ENCODE results near the gene USP40.
"Not testable (repeated sequence)": the region's sequence is repeated elsewhere in the genome, so short reads cannot be mapped to it uniquely, and the experiment has no call there.

Gene USP40

GRCh38 chr2:233566141-233566956 is at the start of gene USP40:
TSS of gene USP40 (minus strand) at chr2:233566782. CDS start at chr2:233565554, 1,228 bp downstream.
- peak; percentile 94 for DNase-seq (ENCODE audit: low read depth)

- no peak for DNase-seq (ENCODE audit: low read depth)
Observed at GRCh38 chr2:233611284-233611683, 44.7 kb upstream of the USP40 start.

GRCh38 chr2:233605680-233606079 is 39.1 kb upstream of the USP40 start:
- no peak for DNase-seq (ENCODE audit: low read depth)

- DNase-seq (ENCODE audit: low read depth), result no peak
Observed at GRCh38 chr2:233604826-233605225, 38.2 kb upstream of the USP40 start.

- DNase-seq (ENCODE audit: low read depth), result no peak
Observed at GRCh38 chr2:233603520-233603919, 36.9 kb upstream of the USP40 start.

GRCh38 chr2:233602076-233602475 is 35.5 kb upstream of the USP40 start:
- DNase-seq (ENCODE audit: low read depth), result no peak

- DNase-seq (ENCODE audit: low read depth), result no peak
Observed at GRCh38 chr2:233600386-233600785, 33.8 kb upstream of the USP40 start.

GRCh38 chr2:233598952-233599351 is 32.4 kb upstream of the USP40 start:
- DNase-seq (ENCODE audit: low read depth), result no peak

GRCh38 chr2:233597522-233597921 is 30.9 kb upstream of the USP40 start:
- no peak for DNase-seq (ENCODE audit: low read depth)

GRCh38 chr2:233593201-233593600 is 26.6 kb upstream of the USP40 start:
- no peak for DNase-seq (ENCODE audit: low read depth)

- not testable (repeated sequence) for DNase-seq (ENCODE audit: low read depth)
Observed at GRCh38 chr2:233592706-233593105, 26.1 kb upstream of the USP40 start.

GRCh38 chr2:233588400-233588799 is 21.8 kb upstream of the USP40 start:
- no peak for DNase-seq (ENCODE audit: low read depth)

- no peak for DNase-seq (ENCODE audit: low read depth)
Observed at GRCh38 chr2:233584210-233584609, 17.6 kb upstream of the USP40 start.

- DNase-seq (ENCODE audit: low read depth), result not testable (repeated sequence)
Observed at GRCh38 chr2:233583217-233583965, 16.8 kb upstream of the USP40 start.

- not testable (repeated sequence) for DNase-seq (ENCODE audit: low read depth)
Observed at GRCh38 chr2:233577341-233577740, 10.8 kb upstream of the USP40 start.

GRCh38 chr2:233572468-233572867 is 5.9 kb upstream of the USP40 start:
- DNase-seq (ENCODE audit: low read depth), result no peak

- DNase-seq (ENCODE audit: low read depth), result no peak
Observed at GRCh38 chr2:233571462-233571861, 4.9 kb upstream of the USP40 start.

GRCh38 chr2:233571001-233571400 is 4.4 kb upstream of the USP40 start:
- no peak for DNase-seq (ENCODE audit: low read depth)

- no peak for DNase-seq (ENCODE audit: low read depth)
Observed at GRCh38 chr2:233565685-233566140, 869 bp downstream of the USP40 start.

- no peak for DNase-seq (ENCODE audit: low read depth)
Observed at GRCh38 chr2:233563663-233564430, 2.7 kb downstream of the USP40 start.

- DNase-seq (ENCODE audit: low read depth), result peak; percentile 65
Observed at GRCh38 chr2:233556881-233557736, 9.5 kb downstream of the USP40 start.
